Calu3 (cell line): ENCODE measurements around the gene COX7A2. TPM values are rescaled to one million over a fixed set of nuclear protein-coding genes. Genes with fewer than 3 reads are reported as not detected.

Experiments
- BruUV-seq: library from RNA; stranded (reverse); fragments of 400-500 nt; replicated peaks from 2 replicates; lab custom pipeline; 2021; lab: Mats Ljungman, UMichigan
- CTCF ChIA-PET: fragments of 300-600 bp; sonication (Branson Sonifier 250); formaldehyde crosslinking; loops from one replicate; lab custom pipeline; 2022; ENCODE audit warnings: antibody characterized with exemption; lab: Charles Lee
- DNase-seq: peaks from one replicate; pipeline ENCODE4 v3.0.0; 2022
- H3K27ac Mint-ChIP-seq: one replicate; pipeline ENCODE4 v1.8.0; 2022; ENCODE audit warnings: mixed read lengths; ENCODE audit not compliant: unreplicated experiment
- H3K27me3 Mint-ChIP-seq: one replicate; pipeline ENCODE4 v1.8.0; 2022; ENCODE audit warnings: mixed read lengths; ENCODE audit not compliant: unreplicated experiment
- H3K36me3 Mint-ChIP-seq: one replicate; pipeline ENCODE4 v1.8.0; 2022; ENCODE audit warnings: mild to moderate bottlenecking, moderate library complexity, mixed read lengths; ENCODE audit not compliant: insufficient read depth, unreplicated experiment
- H3K4me1 Mint-ChIP-seq: one replicate; pipeline ENCODE4 v1.8.0; 2022; ENCODE audit warnings: mild to moderate bottlenecking, low read depth, mixed read lengths; ENCODE audit not compliant: unreplicated experiment
- H3K4me3 Mint-ChIP-seq: one replicate; pipeline ENCODE4 v1.8.0; 2022; ENCODE audit warnings: mild to moderate bottlenecking, low read depth, moderate library complexity, mixed read lengths; ENCODE audit not compliant: unreplicated experiment
- H3K9me3 Mint-ChIP-seq: one replicate; pipeline ENCODE4 v1.8.0; 2022; ENCODE audit warnings: low read depth, mixed read lengths; ENCODE audit not compliant: unreplicated experiment
- CTCF ChIP-seq: fragments of 200-600 bp; IDR thresholded peaks from one replicate; pipeline ENCODE4 v1.8.0; 2022; ENCODE audit warnings: antibody characterized with exemption; ENCODE audit not compliant: unreplicated experiment
- intact Hi-C: fragments of 100-400 bp; cut with micrococcal nuclease; formaldehyde crosslinking; loops from one replicate; pipeline ENCODE4 v1.10.0; 2022; ENCODE audit not compliant: unreplicated experiment
- total RNA-seq: library from RNA; stranded (reverse); gene quantifications from 2 replicates; pipeline ENCODE4 v1.2.3, GENCODE V29; 2022

Gene COX7A2
- total RNA-seq, 1 experiment from 2014 or later: 459 TPM

- Mint-ChIP-seq H3K27me3 (no peaks in the 10 kb centered on the region), H3K4me3 (no peak overlapping the region), H3K27ac (no peak overlapping the region), H3K4me1 (peaks cover 14% of the 10 kb centered on the region), H3K9me3 (no peaks in the 10 kb centered on the region), H3K36me3 (no peaks in the 10 kb centered on the region)
- intact Hi-C loops: no loop called here
- DNase-seq: no peak
- BruUV-seq: no TSS peak
- CTCF ChIA-PET: interaction anchor here (1.5 kb wide), 1 partner anchor 15 kb away, joined by 4 read pairs; no protein-coding TSS in a partner anchor
- no peak for TF ChIP-seq CTCF
Measured at GRCh38 chr6:75224303-75224926, 19.2 kb downstream of the COX7A2 start.

- no peaks in the 10 kb centered on the region for H3K27me3 Mint-ChIP-seq
- H3K36me3 Mint-ChIP-seq: no peaks in the 10 kb centered on the region
- intact Hi-C loops: no loop called here
- H3K4me1 Mint-ChIP-seq: peaks cover 14% of the 10 kb centered on the region
- CTCF ChIA-PET: interaction anchor here (0.6 kb wide), 1 partner anchor 1873 kb away, joined by 9 read pairs; no protein-coding TSS in a partner anchor
- no peak for DNase-seq
- no peaks in the 10 kb centered on the region for H3K9me3 Mint-ChIP-seq
- H3K4me3 Mint-ChIP-seq: no peak overlapping the region
- BruUV-seq: no TSS peak
- no peak for TF ChIP-seq CTCF
- no peak overlapping the region for H3K27ac Mint-ChIP-seq
Measured at GRCh38 chr6:75223428-75223827, 20.2 kb downstream of the COX7A2 start.

DNA sequence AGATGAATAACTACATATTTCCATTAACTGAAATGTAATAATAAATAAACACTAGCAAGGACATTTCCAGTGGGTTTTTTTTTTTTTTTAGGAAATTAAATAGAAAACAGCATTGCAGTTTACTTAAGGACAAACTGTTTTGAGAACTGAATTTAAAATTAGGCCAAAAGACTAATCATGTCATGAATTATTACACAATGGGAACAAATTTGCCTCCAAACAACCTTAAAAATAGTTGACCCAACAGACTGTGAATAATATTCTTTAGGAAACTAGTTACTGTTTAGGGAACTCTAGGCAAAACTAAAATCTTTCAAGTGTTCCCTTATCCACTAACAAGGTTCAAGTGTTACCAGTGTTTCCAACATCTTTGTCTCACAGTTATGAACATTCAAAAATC lies 21.3 kb downstream of the COX7A2 start:
- no peak for TF ChIP-seq CTCF
- H3K36me3 Mint-ChIP-seq: no peaks in the 10 kb centered on the region
- H3K4me3 Mint-ChIP-seq: no peak overlapping the region
- intact Hi-C loops: no loop called here
- CTCF ChIA-PET: no interaction called here
- H3K9me3 Mint-ChIP-seq: no peaks in the 10 kb centered on the region
- no peak overlapping the region for H3K27ac Mint-ChIP-seq
- BruUV-seq: no TSS peak
- H3K4me1 Mint-ChIP-seq: peaks cover 19% of the 10 kb centered on the region
- no peak for DNase-seq
- no peaks in the 10 kb centered on the region for H3K27me3 Mint-ChIP-seq

DNA sequence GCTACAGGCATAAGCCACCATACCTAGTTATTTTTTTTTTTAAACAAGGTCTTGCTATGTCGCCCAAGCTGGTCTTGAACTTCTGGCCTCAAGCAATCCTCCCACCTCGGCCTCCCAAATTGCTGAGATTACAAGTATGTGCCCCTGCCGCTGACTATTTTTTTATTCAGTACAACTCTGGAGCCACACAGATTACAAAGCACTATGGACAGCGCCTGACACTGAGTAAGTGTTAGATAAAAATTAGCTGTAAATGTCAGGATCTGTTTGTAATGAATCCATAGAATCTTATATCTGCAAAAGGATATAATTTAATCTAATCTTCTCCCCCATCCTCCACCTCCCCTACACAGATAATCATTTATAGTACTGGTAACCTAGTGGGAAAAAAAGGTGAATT lies 22.5 kb downstream of the COX7A2 start:
- no peak for TF ChIP-seq CTCF
- no peaks in the 10 kb centered on the region for H3K9me3 Mint-ChIP-seq
- H3K36me3 Mint-ChIP-seq: no peaks in the 10 kb centered on the region
- no peak overlapping the region for H3K27ac Mint-ChIP-seq
- no peak for DNase-seq
- H3K27me3 Mint-ChIP-seq: no peaks in the 10 kb centered on the region
- H3K4me1 Mint-ChIP-seq: peaks cover 19% of the 10 kb centered on the region
- intact Hi-C loops: no loop called here
- no TSS peak for BruUV-seq
- H3K4me3 Mint-ChIP-seq: no peak overlapping the region
- CTCF ChIA-PET: no interaction called here
